Endothelial cell of umbilical vein (primary cell): ENCODE data around the gene PYGO1. TPM values are rescaled to one million over a fixed set of nuclear protein-coding genes. Genes with fewer than 3 reads are reported as not detected.

Experiments used
- BruUV-seq: library from RNA; stranded (reverse); fragments of 400-500 nt; replicated peaks from 2 replicates; lab custom pipeline; 2021; lab: Mats Ljungman, UMichigan
- CTCF ChIA-PET: fragments of 300-600, 350-600 bp; sonication (Branson Sonifier 250); formaldehyde crosslinking; loops from one replicate; lab custom pipeline; 2021; ENCODE audit warnings: antibody characterized with exemption, inconsistent platforms; lab: Charles Lee
- POLR2A ChIA-PET: fragments of 300-600, 350-600 bp; sonication (Branson Sonifier 250); formaldehyde crosslinking; loops from one replicate; lab custom pipeline; 2021; ENCODE audit warnings: antibody characterized with exemption, inconsistent platforms; lab: Charles Lee
- DNase-seq: peaks from one replicate; pipeline ENCODE4 v3.0.0-alpha.2; 2011; ENCODE audit warnings: low read depth, low spot score
- FAIRE-seq: peaks from 2 replicates; lab custom pipeline; 2011; peaks lifted over from hg19 to GRCh38; lab: Jason Lieb, UNC
- H2AFZ ChIP-seq: 2 replicates; pipeline ENCODE4 v1.6.0; 2012; ENCODE audit warnings: low read depth, low read length, control low read depth, inconsistent platforms
- H3K27ac ChIP-seq: 2 replicates; pipeline ENCODE4 v1.5.1; 2011; ENCODE audit warnings: low read depth, mild to moderate bottlenecking, control low read depth, low read length, moderate library complexity; ENCODE audit not compliant: insufficient read depth
- H3K27me3 ChIP-seq, 2 experiments: 2 replicates each; pipeline versions ENCODE4 v1.6.0 to v1.6.1; 2011; ENCODE audit warnings: low read length in 2 of 2, mixed read lengths in 1 of 2; ENCODE audit not compliant: control insufficient read depth in 2 of 2, insufficient read depth in 2 of 2
- H3K36me3 ChIP-seq, 2 experiments: 2 replicates in 1 of 2; 3 replicates in 1 of 2; pipeline ENCODE4 v1.5.1; 2011; ENCODE audit warnings: low read length in 2 of 2, mild to moderate bottlenecking in 1 of 2, moderate library complexity in 1 of 2; ENCODE audit not compliant: control insufficient read depth in 2 of 2, insufficient read depth in 2 of 2; ENCODE audit errors: extremely low read depth in 1 of 2
- H3K4me1 ChIP-seq: 3 replicates; pipeline ENCODE4 v1.5.1; 2011; ENCODE audit warnings: mild to moderate bottlenecking, low read length; ENCODE audit not compliant: control insufficient read depth, insufficient read depth; ENCODE audit errors: extremely low read depth
- H3K4me2 ChIP-seq: 2 replicates; pipeline ENCODE4 v1.6.1; 2011; ENCODE audit warnings: low read length, control low read depth, mixed read lengths; ENCODE audit not compliant: insufficient read depth
- H3K4me3 ChIP-seq, 3 experiments: fragments of 200-600 bp in 1 of 3; sonication (generic), shearing (Covaris generic) in 1 of 3; replicated peaks in 1 of 3; 2 replicates each; pipeline ENCODE4 v1.5.1; 2011 to 2016; ENCODE audit warnings: control low read depth in 3 of 3, low read length in 3 of 3, mild to moderate bottlenecking in 2 of 3, inconsistent platforms in 1 of 3, low read depth in 1 of 3, moderate library complexity in 1 of 3; ENCODE audit not compliant: insufficient read depth in 1 of 3
- H3K79me2 ChIP-seq: 2 replicates; pipeline ENCODE4 v1.6.0; 2012; ENCODE audit warnings: low read length, inconsistent platforms; ENCODE audit not compliant: control insufficient read depth, insufficient read depth
- H3K9ac ChIP-seq: replicated peaks from 2 replicates; pipeline ENCODE3; 2011; ENCODE audit warnings: low read length, control low read depth; ENCODE audit not compliant: insufficient read depth; ENCODE audit errors: extremely low read depth
- H3K9me1 ChIP-seq: replicated peaks from 3 replicates; pipeline ENCODE4 v1.6.0; 2011; ENCODE audit warnings: mild to moderate bottlenecking, low read length; ENCODE audit not compliant: control insufficient read depth, insufficient read depth; ENCODE audit errors: extremely low read depth
- H3K9me3 ChIP-seq: replicated peaks from 2 replicates; pipeline ENCODE4 v1.5.1; 2012; ENCODE audit warnings: low read length, inconsistent platforms; ENCODE audit not compliant: control insufficient read depth, insufficient read depth
- H4K20me1 ChIP-seq: replicated peaks from 2 replicates; pipeline ENCODE3; 2011; ENCODE audit warnings: mild to moderate bottlenecking, low read length; ENCODE audit not compliant: control insufficient read depth, insufficient read depth; ENCODE audit errors: extremely low read depth
- EZH2 ChIP-seq: IDR thresholded peaks from 2 replicates; pipeline ENCODE4 v1.6.1; 2012; ENCODE audit warnings: borderline replicate concordance, low read depth, mild to moderate bottlenecking, moderate library complexity, low read length, inconsistent platforms; ENCODE audit not compliant: severe bottlenecking
- FOS ChIP-seq: IDR thresholded peaks from 2 replicates; pipeline ENCODE4 v1.6.1; 2011; ENCODE audit warnings: mild to moderate bottlenecking, low read length, moderate library complexity, borderline replicate concordance; ENCODE audit not compliant: insufficient read depth
- GATA2 ChIP-seq: IDR thresholded peaks from 2 replicates; pipeline ENCODE4 v1.7.0; 2011; ENCODE audit warnings: low read depth, mild to moderate bottlenecking, moderate library complexity, mixed read lengths, low read length; ENCODE audit not compliant: insufficient read length, insufficient read depth
- JUN ChIP-seq: IDR thresholded peaks from 2 replicates; pipeline ENCODE4 v1.6.1; 2011; ENCODE audit warnings: borderline replicate concordance, low read depth; ENCODE audit not compliant: insufficient read length, insufficient read depth
- MAX ChIP-seq: IDR thresholded peaks from 2 replicates; pipeline ENCODE4 v1.6.1; 2011; ENCODE audit not compliant: insufficient read depth, insufficient read length
- MYC ChIP-seq: IDR thresholded peaks from one replicate; pipeline ENCODE4 v1.6.1; 2011; ENCODE audit warnings: mild to moderate bottlenecking, low read depth, low read length
- POLR2A ChIP-seq: IDR thresholded peaks from 2 replicates; pipeline ENCODE4 v1.6.1; 2012; ENCODE audit warnings: low read depth, mild to moderate bottlenecking, control low read depth, low read length
- POLR2AphosphoS5 ChIP-seq: IDR thresholded peaks from 2 replicates; pipeline ENCODE4 v1.6.1; 2012; ENCODE audit warnings: low read depth, mild to moderate bottlenecking, control low read depth, low read length, moderate library complexity; ENCODE audit not compliant: insufficient read depth
- dilution Hi-C: fragments of 300-500 bp; cut with MboI; formaldehyde crosslinking; loops from one replicate; pipeline ENCODE4 v1.15.0; 2019; ENCODE audit warnings: low sequenced_read_pairs; ENCODE audit not compliant: extremely low pct_ligation_motif_present
- intact Hi-C: fragments of 100-400 bp; cut with micrococcal nuclease; formaldehyde crosslinking; loops from one replicate; pipeline ENCODE4 v1.10.0; 2022
- polyA plus RNA-seq, 4 experiments: library from polyadenylated mRNA; depleted of rRNA in 3 of 4; stranded (reverse) in 3 of 4; unstranded in 1 of 4; fragments of >200 nt; gene quantifications; 2 replicates each; pipeline versions ENCODE4 v1.2.1 to v1.2.3, GENCODE V29; 2011 to 2012; ENCODE audit warnings: missing spikeins in 1 of 4
- total RNA-seq: library from RNA; stranded (reverse); gene quantifications from 2 replicates; pipeline ENCODE4 v1.2.3, GENCODE V29; 2021
- TF ChIP-seq, protein P1 (sequence below), 2 donors: IDR thresholded peaks; 1 replicate in 1 of 2; 2 replicates in 1 of 2; pipeline ENCODE4 v1.5.1; 2011; ENCODE audit warnings: low read length in 2 of 2, mild to moderate bottlenecking in 2 of 2, moderate library complexity in 2 of 2, control low read depth in 1 of 2, inconsistent platforms in 1 of 2, low read depth in 1 of 2; ENCODE audit not compliant: insufficient read depth in 1 of 2; ENCODE audit errors: extremely low read depth in 1 of 2

PYGO1 gene
- total and polyA plus RNA-seq, 2 donors (not counting 3 experiments of a cell fraction or from before 2014, with no cell fraction given) = 1.9 to 7.6 TPM

GRCh38 chr15:55515491-55515890 lies 72.7 kb downstream of the PYGO1 start:
- H3K9me1 ChIP-seq = no peaks in the 10 kb centered on the region
- no peak overlapping the region for H3K27ac ChIP-seq
- intact Hi-C loops (no loop called here), dilution Hi-C loops (no loop called here)
- H3K9ac ChIP-seq = no peak overlapping the region
- no peaks in the 10 kb centered on the region for H3K27me3 ChIP-seq
- H3K4me2 ChIP-seq = no peak overlapping the region
- H2AFZ ChIP-seq = no peak overlapping the region
- no peaks in the 10 kb centered on the region for H3K4me1 ChIP-seq
- no peaks in the 10 kb centered on the region for H3K36me3 ChIP-seq
- no TSS peak for BruUV-seq
- DNase-seq (no peak), FAIRE-seq (no peak)
- ChIA-PET CTCF (interaction anchor here (1.2 to 2.5 kb wide), 4 partner anchors 11 to 126 kb away, joined by 3 to 30 read pairs (median 8); no protein-coding TSS in a partner anchor), POLR2A (interaction anchor here (0.6 kb wide), 1 partner anchor 67 kb away, joined by 3 read pairs; no protein-coding TSS in a partner anchor)
- TF ChIP-seq MYC (no peak), FOS (no peak), GATA2 (no peak), JUN (no peak), POLR2A (no peak), MAX (no peak), EZH2 (no peak), POLR2AphosphoS5 (no peak)
- TF ChIP-seq, protein P1, sequence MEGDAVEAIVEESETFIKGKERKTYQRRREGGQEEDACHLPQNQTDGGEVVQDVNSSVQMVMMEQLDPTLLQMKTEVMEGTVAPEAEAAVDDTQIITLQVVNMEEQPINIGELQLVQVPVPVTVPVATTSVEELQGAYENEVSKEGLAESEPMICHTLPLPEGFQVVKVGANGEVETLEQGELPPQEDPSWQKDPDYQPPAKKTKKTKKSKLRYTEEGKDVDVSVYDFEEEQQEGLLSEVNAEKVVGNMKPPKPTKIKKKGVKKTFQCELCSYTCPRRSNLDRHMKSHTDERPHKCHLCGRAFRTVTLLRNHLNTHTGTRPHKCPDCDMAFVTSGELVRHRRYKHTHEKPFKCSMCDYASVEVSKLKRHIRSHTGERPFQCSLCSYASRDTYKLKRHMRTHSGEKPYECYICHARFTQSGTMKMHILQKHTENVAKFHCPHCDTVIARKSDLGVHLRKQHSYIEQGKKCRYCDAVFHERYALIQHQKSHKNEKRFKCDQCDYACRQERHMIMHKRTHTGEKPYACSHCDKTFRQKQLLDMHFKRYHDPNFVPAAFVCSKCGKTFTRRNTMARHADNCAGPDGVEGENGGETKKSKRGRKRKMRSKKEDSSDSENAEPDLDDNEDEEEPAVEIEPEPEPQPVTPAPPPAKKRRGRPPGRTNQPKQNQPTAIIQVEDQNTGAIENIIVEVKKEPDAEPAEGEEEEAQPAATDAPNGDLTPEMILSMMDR (IDR thresholded peaks at IDR 0.05; ENCODE audit: extremely low read depth in 1 of 2, insufficient read depth in 1 of 2, low read depth in 1 of 2, low read length in 2 of 2) = no peak
- H3K79me2 ChIP-seq = no peaks in the 10 kb centered on the region
- no peaks in the 10 kb centered on the region for H3K9me3 ChIP-seq
- H3K4me3 ChIP-seq = no peak overlapping the region
- no peaks in the 10 kb centered on the region for H4K20me1 ChIP-seq
